Measurements from ENCODE around the gene ANAPC15.
A peak's percentile ranks its signal among the peaks of the same experiment; 100 is the strongest.

ANAPC15 gene

DNA sequence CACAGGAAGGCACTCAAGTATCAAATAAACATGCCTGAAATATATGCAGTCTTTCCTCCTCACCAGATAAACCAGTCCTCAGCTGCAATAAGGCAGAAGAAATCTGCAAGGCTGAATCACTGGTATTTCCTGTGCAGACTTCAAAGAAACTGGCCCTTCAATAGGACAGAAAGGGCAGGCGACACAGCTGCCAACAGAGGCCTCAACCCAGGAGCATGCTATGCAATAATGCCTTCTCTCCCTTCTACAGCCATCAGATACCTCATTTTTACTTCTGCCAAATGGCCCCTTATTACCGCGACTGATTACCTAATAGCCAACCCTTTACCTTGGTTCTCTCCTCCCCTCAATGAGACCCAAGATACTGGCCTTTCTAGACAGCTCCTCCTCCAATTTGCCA lies 40.1 kb downstream of the ANAPC15 start:
- Histone ChIP-seq H3K36me3 (peaks cover 21% of the 10 kb centered on the region), H3K4me3 (ENCODE audit: low read depth, low read length) (no peak overlapping the region), H3K9me3 (no peaks in the 10 kb centered on the region), H3K4me1 (peaks cover 10% of the 10 kb centered on the region; the same call in 1 of the 2 replicates), H3K27me3 (no peaks in the 10 kb centered on the region)
- DNase-seq, result no peak
- TF ChIP-seq, protein P1, sequence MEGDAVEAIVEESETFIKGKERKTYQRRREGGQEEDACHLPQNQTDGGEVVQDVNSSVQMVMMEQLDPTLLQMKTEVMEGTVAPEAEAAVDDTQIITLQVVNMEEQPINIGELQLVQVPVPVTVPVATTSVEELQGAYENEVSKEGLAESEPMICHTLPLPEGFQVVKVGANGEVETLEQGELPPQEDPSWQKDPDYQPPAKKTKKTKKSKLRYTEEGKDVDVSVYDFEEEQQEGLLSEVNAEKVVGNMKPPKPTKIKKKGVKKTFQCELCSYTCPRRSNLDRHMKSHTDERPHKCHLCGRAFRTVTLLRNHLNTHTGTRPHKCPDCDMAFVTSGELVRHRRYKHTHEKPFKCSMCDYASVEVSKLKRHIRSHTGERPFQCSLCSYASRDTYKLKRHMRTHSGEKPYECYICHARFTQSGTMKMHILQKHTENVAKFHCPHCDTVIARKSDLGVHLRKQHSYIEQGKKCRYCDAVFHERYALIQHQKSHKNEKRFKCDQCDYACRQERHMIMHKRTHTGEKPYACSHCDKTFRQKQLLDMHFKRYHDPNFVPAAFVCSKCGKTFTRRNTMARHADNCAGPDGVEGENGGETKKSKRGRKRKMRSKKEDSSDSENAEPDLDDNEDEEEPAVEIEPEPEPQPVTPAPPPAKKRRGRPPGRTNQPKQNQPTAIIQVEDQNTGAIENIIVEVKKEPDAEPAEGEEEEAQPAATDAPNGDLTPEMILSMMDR (IDR thresholded peaks at IDR 0.05; ENCODE audit: low read depth, low read length), result no peak

DNA sequence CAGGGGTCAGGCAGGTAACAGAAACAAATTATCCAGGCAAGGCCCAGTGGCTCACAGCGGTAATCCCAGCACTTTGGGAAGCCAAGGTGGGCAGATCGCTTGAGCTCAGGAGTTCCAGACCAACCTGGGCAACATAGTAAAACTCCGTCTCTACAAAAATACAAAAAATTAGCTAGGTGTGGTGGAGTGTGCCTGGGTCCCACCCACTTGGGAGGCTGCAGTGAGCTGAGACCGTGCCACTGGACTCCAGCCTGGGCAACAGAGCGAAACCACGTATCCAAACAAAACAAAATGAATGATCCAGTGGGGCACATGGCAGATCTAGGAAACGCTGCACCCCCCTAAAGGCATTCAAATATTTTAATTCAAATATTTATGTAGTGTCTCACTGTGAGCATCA lies 42.0 kb downstream of the ANAPC15 start:
- TF ChIP-seq, protein P1 (IDR thresholded peaks at IDR 0.05; ENCODE audit: low read depth, low read length), result no peak
- Histone ChIP-seq H3K27me3 (no peaks in the 10 kb centered on the region), H3K4me3 (ENCODE audit: low read depth, low read length) (no peak overlapping the region), H3K4me1 (peaks cover 10% of the 10 kb centered on the region; the same call in 1 of the 2 replicates), H3K36me3 (peaks cover 14% of the 10 kb centered on the region), H3K9me3 (no peaks in the 10 kb centered on the region)
- no peak for DNase-seq

DNA sequence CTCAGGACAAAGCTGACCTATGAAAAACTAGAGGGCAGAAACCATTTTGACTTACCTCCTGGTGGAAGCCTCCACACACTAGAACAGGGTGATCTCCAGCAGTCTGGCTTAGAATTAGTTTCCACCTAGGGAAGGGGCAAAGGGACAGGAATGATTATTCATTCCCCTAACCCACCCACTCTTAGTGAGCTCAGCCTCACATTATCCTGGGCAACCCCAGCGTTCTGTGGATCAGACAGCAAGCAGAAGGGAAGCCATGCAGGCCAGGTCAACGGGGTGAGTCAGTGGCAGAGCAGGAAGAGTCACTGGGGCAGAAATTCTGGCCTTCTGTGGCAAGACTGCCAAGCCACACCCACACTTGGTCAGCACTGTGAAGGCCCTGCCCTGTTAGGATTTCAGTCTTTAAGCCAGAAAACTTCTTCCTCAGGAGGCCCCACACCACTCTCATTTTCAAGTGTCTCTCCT lies 42.7 kb downstream of the ANAPC15 start:
- H3K4me1 ChIP-seq, result peaks cover 10% of the 10 kb centered on the region; the same call in 1 of the 2 replicates
- H3K9me3 ChIP-seq, result no peaks in the 10 kb centered on the region
- H3K36me3 ChIP-seq, result peaks cover 15% of the 10 kb centered on the region
- TF ChIP-seq, protein P1 (IDR thresholded peaks at IDR 0.05; ENCODE audit: low read depth, low read length), result no peak
- no peak overlapping the region for H3K4me3 ChIP-seq (ENCODE audit: low read depth, low read length)
- DNase-seq, result peak; percentile 47
- no peaks in the 10 kb centered on the region for H3K27me3 ChIP-seq

DNA sequence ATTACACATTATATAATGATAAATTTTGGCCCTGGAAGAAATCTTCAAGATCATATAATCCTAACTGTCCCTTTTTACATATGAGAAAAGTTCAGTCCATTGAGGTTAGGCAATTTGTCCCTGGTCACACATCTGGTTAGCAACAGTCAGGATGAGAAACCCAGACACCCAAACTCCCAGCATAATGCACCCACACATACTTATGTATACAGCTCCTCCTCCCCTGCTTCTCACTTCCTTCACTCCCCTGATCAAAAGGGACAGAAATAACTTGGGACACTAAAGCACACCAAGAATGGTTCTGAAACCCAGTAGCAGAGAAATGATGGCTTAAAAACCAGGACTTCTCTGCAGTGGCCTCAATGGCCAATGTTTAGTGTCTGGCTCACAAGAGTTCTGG lies 43.3 kb downstream of the ANAPC15 start:
- TF ChIP-seq, protein P1 (IDR thresholded peaks at IDR 0.05; ENCODE audit: low read depth, low read length), result no peak
- Histone ChIP-seq H3K36me3 (peaks cover 19% of the 10 kb centered on the region), H3K27me3 (no peaks in the 10 kb centered on the region), H3K4me1 (peaks cover 10% of the 10 kb centered on the region; the same call in 1 of the 2 replicates), H3K9me3 (no peaks in the 10 kb centered on the region), H3K4me3 (ENCODE audit: low read depth, low read length) (no peak overlapping the region)
- no peak for DNase-seq

DNA sequence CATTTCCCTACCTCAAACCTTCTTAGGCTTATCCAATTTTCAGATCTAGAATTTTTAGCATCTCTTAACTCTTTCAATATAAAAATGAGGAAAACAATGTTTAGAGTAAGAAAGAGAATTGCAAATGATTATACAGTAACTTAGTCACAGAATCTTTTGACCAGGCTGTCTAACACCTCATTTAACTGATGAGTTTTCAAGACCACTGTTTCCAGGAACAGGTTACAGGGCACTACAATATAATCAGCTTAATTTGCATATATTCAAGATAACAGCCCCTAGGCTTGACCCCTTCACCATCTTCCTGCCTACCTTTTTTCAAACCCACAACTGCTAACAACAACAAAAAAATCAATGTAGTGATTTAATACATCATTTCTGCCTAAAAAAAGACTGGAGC lies 44.8 kb downstream of the ANAPC15 start:
- Histone ChIP-seq H3K4me1 (peaks cover 10% of the 10 kb centered on the region; the same call in 1 of the 2 replicates), H3K27me3 (no peaks in the 10 kb centered on the region), H3K4me3 (ENCODE audit: low read depth, low read length) (no peak overlapping the region), H3K36me3 (peaks cover 20% of the 10 kb centered on the region), H3K9me3 (no peaks in the 10 kb centered on the region)
- TF ChIP-seq, protein P1 (IDR thresholded peaks at IDR 0.05; ENCODE audit: low read depth, low read length), result no peak
- DNase-seq, result no peak

DNA sequence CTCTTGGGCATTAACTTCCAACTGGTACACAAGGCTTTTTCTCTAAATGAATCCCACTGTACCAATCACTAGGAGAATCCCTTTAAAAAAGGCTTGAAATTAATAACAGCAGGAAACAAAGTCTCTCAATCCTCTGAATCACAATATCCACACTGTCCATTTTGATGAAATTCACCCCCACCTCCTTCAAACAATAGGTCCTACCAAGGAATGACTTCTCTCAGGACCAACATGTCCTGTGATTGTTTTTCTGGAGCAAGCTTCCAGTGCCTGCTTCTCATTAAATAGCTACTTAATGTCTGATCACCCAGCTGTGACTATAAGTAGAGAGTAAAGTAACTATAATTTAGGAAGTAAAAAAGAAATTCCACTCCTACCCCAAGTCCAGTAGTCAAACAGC lies 45.2 kb downstream of the ANAPC15 start:
- Histone ChIP-seq H3K9me3 (no peaks in the 10 kb centered on the region), H3K4me1 (peaks cover 10% of the 10 kb centered on the region; the same call in 1 of the 2 replicates), H3K4me3 (ENCODE audit: low read depth, low read length) (no peak overlapping the region), H3K36me3 (peaks cover 24% of the 10 kb centered on the region), H3K27me3 (no peaks in the 10 kb centered on the region)
- DNase-seq, result no peak
- TF ChIP-seq, protein P1 (IDR thresholded peaks at IDR 0.05; ENCODE audit: low read depth, low read length), result no peak
